GM21786 (cell line): ENCODE measurements around the gene TRAF7.

Experiments used
- ATAC-seq: cut with Tn5 transposase; IDR thresholded peaks from one replicate; pipeline ENCODE4 v1.9.1; 2021; ENCODE audit not compliant: unreplicated experiment

Gene TRAF7

DNA sequence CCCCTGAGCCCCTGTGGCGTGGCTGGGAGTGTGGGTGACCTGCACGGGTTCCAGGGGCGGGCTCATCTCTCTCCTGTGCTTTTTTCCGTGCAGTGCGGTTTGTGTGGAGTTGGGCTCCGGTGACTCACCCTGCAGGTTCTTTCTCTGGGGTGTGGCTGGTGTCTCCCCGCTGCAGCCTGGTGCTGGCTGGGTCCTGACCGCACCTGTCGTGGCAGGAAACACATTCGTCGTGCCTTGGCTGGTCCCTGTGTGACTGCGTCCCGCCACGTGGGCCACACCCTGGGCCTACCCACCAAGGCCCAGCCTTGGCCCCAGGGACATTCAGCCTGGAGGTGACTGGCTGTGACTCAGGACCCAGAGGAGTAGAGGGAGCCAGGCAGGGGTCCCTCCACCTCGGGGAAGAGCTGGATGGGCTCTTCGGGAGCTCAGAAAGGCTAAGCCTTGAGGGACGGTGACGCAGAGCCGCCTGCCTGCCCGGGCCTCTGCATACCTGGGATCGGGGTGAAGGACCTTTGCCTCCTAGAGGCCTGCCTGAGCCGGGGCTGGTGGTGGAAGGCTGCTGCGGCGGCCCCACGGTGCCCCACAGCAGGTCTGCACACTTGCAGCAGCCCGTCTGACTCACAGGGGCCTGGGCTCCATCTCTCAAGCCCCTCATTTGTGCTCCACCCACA, 7.8 kb downstream of the TRAF7 start:
- no peak for ATAC-seq

- no peak for ATAC-seq
These were observed 10.3 kb downstream of the TRAF7 start for GRCh38 chr16:2165861-2166260.

DNA sequence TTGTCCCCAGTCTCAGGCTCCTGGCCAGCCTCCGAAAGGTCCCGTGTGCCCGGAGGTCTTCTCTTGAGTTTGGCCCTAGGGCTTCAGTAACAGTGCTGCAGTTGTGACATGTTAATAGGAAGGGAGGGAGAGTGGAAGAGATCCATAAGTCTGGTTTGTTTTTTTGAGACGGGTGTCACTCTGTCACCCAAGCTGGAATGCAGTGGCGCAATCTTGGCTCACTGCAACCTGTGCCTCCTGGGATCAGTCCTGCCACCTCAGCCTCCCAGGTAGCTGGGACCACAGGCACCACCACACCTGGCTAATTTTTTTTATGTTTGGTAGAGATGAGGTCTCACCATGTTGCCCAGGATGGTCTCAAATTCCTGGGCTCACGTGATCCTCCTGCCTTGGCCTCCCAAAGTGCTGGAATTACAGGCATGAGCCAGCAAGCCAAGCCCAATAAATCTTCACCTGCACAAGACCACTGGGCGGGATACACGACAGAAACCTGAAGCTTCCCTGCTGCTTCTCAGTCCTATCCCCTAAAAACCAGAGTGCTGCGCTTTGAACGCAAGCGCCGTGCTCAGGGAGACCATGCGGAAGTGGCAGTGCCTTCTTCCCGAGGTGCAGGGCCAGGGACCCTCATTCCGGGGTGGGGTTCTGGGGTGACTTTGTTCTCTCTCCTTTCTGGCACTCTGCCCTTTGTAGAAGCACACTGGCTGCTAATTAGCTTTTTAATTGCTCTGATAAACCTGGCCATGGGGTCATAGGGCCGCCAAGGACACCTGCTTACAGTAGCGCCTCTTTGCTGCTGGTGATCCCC, 10.9 kb downstream of the TRAF7 start:
- ATAC-seq, result no peak

GRCh38 chr16:2167068-2167638, 11.6 kb downstream of the TRAF7 start:
- no peak for ATAC-seq

DNA sequence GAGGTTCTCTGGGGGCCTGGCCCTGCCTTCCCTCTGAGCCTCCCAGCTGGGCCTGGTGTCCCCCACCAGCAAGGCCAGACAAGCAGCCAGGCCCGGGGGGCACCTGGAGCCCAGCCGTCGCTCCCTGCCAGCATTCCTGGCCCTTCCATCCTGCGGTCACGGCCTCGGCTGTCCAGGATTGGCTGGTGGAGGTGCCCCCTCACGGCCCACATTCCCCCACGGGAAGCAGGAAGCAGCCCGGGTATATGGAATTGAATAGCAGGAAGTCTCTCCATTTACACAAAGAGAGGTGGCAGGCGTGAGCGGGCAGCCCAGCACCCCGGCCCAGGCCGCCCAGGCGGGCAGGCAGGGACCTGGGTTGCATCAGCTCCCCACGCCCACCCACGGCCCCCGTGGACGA, 14.5 kb downstream of the TRAF7 start:
- no peak for ATAC-seq

- ATAC-seq, result no peak
These were observed 15.2 kb downstream of the TRAF7 start for GRCh38 chr16:2170587-2171435.

DNA sequence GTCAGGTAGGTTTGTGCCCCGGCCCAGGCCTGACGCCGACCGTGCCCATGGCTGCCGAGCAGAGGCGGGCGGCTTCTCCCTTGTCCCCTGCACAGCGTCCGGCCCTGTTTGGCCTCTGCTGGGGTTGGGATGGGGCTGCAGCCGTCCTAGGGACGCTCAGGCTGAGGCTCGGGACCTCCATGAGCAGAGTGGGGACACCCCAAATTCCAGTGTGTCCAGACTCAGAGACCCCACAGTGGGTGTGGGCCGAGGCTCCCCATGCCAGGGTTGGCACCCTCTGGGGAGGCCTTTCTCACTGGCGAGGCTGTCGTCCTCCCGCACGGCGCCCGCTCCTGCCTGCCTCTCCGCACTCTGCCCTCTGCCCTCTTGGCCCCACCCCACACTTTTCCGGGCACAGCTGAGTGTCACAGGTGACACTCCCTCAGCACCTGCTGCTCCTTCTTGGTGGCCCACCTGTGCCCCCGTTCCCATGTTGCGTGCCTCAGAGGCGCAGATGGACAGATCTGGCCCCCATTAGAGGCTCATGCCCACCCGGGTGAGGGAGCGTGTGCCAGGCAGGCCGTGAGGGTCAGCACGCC, 16.1 kb downstream of the TRAF7 start:
- ATAC-seq, result no peak

DNA sequence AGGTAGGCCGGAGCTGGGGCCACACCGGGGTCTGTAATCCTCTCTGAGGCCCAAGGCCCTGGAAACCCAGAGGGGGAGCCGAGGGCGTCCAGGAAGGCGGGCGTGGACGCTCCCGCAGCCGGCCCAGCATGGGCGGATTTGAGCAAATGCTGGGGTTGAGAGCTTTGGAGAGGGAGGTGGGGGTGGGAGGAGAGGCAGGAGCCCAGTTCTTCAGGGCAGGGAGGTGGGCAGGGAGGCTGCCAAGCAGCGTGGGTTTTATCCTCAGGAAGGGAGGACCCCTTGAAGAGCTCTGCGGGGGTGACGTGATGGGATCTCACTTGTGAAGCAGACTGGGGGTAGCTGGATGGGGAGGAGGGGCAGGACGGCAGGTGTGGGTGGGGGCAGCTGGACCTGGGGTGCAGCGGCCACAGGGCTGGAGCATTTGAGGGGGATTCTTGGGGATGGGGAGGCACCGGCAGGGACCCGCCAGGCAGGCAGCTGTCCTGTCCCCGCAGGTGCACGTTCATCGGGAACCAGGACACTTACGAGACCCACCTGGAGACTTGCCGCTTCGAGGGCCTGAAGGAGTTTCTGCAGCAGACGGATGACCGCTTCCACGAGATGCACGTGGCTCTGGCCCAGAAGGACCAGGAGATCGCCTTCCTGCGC, 17.2 kb downstream of the TRAF7 start:
- ATAC-seq, result no peak

DNA sequence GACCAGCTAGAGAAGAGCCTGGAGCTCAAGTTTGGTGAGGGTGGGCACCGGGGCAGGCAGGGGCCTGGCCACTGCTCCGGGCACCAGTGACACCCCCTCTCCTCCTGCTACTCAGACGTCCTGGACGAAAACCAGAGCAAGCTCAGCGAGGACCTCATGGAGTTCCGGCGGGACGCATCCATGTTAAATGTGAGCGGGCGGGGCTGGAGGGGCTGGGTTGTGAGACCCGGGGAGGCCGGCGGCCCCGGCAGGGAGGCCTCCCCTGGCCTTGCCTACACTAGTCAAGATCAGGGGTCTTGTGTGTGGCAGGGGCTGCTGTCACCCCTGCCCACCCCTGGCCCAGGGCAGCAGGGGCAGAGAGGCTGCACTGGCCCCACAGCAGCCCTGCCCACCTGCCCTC, 17.8 kb downstream of the TRAF7 start:
- no peak for ATAC-seq

DNA sequence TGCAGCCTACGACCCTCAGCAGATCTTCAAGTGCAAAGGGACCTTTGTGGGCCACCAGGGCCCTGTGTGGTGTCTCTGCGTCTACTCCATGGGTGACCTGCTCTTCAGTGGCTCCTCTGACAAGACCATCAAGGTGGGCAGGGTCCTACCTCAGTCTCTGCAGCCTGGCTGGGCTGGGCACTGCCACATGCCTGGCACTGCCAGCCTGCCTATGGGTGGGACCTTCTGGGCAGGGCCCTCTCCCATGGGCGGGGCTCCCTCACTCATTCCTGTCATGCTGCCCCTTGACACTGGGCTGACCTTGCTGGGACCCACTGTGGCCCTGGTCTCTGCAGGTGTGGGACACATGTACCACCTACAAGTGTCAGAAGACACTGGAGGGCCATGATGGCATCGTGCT, 18.3 kb downstream of the TRAF7 start:
- ATAC-seq, result no peak

GRCh38 chr16:2174396-2175131, 19.0 kb downstream of the TRAF7 start:
- no peak for ATAC-seq

DNA sequence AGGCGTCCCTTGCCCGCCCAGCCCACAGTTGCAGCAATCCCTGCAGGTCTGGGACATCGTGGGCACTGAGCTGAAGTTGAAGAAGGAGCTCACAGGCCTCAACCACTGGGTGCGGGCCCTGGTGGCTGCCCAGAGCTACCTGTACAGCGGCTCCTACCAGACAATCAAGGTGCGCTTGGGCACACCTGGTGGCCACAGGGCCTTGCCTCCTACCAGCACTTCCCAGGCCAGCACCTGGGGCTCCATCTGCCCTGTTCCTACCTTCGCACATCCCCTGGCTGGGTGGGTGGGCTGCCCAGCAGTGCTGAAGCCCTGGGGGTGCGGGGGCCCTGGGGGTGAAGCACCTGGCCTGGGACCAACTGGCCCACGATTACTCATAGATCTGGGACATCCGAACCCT, 19.9 kb downstream of the TRAF7 start:
- ATAC-seq, result no peak

DNA sequence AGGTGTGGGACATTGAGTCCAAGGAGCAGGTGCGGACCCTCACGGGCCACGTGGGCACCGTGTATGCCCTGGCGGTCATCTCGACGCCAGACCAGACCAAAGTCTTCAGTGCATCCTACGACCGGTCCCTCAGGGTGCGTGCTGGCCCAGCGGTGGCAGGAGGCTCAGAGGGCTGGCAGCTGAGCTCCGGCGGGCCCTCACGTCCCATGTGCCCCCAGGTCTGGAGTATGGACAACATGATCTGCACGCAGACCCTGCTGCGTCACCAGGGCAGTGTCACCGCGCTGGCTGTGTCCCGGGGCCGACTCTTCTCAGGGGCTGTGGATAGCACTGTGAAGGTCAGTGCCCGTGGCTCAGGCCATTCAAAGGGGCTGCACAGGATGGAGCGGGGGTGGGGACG, 20.5 kb downstream of the TRAF7 start:
- ATAC-seq, result no peak

GRCh38 chr16:2177101-2177500, 21.5 kb downstream of the TRAF7 start:
- no peak for ATAC-seq

DNA sequence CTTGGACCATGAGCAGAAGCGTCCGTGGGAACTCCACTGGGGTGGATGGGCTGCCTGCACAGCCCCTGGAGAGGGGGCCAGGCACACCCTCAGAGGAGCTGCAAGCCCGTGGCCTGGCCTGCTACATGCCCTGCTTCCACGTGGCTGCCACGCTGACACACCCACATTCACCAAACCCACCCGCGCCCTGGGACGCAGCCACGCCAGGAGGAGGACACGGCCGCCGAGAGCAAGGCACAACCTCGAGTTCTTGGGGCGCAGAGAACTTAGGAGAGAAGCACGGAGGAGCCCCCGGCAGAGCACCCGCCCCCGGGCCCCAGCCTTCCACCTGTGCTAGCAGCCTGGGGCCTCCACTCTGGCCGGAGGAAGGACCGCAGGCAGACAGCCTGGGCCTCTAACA, 22.0 kb downstream of the TRAF7 start:
- no peak for ATAC-seq

GRCh38 chr16:2178321-2179106, 22.9 kb downstream of the TRAF7 start:
- ATAC-seq, result no peak

DNA sequence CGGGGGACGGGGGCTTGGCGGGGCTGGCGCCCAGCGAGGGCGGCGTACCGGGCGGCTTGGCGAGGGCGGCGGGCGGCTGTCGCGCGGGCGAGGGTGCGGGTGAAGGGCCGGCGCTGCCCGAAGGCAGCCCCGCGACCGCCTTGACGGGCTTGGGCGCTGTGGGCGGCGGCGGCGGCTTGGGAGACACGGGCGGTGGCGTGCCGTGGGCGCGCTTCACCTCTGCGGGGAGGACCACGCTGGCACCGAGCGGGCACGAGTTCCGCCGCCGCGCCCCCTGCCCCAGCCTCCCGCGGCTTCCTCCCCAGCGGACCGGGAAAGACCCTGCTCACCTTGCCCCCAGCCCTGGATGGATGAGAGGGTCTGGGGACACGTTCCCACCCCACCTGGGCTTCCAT, 23.5 kb downstream of the TRAF7 start:
- ATAC-seq, result no peak

DNA sequence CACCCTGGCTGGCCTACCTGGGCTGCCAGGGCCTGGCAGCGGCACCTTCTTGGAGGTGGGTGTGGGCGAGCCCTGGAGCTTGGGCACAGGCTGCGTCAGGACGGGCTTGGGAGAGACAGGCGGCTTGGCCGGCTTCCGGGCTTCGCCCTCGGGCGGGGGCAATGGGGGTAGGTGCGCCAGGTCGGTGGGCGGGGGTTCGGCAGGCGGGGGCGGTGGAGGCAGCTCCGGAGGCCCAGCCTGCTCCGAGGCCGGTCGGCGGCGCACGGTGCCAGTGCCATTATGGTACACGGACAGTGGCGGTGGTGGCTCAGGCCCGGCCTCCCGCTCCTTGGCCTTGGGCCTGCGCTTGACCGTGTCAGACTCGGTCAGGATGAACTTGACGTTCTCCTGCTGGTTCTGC, 24.0 kb downstream of the TRAF7 start:
- ATAC-seq, result no peak

- no peak for ATAC-seq
These were observed 24.9 kb downstream of the TRAF7 start for GRCh38 chr16:2180461-2180860.
